HG02884 (cell line): Measurements from ENCODE around the gene FGF21.
"Not testable (repeated sequence)": the region's sequence is repeated elsewhere in the genome, so short reads cannot be mapped to it uniquely, and the experiment has no call there.

Experiments
- ATAC-seq: cut with Tn5 transposase; IDR thresholded peaks from one replicate; pipeline ENCODE4 v1.9.1; 2021; ENCODE audit warnings: mild to moderate bottlenecking, moderate library complexity; ENCODE audit not compliant: unreplicated experiment

FGF21 gene

GRCh38 chr19:48786422-48786821, 31.1 kb downstream of the FGF21 start:
- not testable (repeated sequence) for ATAC-seq

GRCh38 chr19:48787331-48787730, 32.0 kb downstream of the FGF21 start:
- ATAC-seq, result not testable (repeated sequence)

- no peak for ATAC-seq
Measured at GRCh38 chr19:48793271-48793670, 37.9 kb downstream of the FGF21 start.

- ATAC-seq, result no peak
Measured at GRCh38 chr19:48794291-48794690, 39.0 kb downstream of the FGF21 start.

- peak; percentile 91 for ATAC-seq
Measured at GRCh38 chr19:48795055-48795684, 39.8 kb downstream of the FGF21 start.

DNA sequence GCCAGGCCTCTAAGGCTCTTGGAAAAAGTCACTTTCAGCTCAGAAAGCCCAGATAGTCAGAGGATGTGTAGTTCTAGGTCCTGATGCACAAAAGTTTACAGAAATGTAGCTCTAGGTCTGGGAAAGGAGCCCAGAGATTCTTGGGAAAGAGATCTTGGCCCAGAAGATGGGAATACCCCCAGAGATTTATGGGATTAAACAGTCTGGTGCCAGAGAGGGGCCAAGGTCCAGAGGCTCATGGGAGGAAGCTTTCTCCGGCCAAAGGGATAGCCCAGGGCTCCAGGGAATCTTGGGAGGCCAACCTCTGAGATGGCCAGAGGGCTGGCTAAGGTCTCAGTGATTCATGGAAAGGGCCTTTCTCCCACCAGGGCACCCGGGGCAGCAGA, 40.4 kb downstream of the FGF21 start:
- no peak for ATAC-seq

DNA sequence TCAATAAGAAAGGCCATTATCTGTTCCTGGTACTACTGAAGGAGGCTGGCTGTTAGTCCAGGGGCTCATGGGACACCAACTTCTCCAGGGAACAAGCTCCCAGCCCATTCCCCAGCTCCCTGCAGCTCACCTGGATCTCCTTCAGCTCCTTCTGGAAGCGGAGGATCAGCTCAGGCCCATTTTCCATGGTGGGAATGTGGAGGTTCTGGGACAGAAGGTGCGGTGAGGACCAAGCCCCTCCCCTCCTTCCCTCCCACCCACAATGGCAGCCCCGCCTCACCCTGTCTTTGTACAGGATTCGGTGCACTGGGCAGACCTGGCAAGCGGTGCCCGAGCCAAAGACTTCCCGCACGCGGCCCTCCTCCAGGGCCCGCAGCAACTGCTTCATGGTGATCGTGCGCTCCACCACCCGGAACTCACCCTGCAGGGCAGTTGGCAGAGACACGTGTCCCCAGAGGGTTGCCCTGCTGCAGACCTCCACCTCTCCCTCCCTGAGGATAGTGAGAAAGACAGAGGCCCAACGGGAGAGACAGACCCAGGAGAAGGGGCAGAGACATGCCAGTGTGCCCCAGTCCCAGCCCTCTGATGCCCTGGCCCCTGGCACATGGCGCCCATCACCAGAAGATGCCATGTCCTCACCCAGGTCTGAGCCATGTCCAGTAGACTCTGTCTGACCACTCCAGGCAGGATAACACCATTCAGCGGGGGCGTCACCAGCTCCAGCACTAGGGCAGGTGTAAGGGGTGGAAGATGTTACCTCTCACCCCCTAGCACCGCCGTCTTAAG, 41.2 kb downstream of the FGF21 start:
- no peak for ATAC-seq

DNA sequence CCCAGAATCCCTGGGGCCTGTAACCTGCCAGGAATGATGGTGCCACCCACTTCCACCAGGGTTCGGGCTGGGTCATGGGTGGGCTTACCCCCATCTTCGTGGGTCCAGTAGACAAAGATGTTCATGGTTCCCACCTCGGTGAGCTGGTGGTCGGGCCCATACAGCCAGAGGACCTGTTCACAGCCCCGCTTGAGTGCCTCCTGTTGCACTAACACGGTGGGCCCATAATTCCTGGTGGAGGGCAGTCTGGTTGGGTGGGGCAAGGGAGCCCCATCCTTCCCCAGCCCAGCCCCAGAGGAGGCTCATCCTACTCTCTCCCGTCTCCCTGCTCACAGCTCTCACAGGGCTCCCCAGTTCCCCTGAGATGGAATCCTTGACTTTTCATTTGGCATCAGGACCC, 41.8 kb downstream of the FGF21 start:
- no peak for ATAC-seq

DNA sequence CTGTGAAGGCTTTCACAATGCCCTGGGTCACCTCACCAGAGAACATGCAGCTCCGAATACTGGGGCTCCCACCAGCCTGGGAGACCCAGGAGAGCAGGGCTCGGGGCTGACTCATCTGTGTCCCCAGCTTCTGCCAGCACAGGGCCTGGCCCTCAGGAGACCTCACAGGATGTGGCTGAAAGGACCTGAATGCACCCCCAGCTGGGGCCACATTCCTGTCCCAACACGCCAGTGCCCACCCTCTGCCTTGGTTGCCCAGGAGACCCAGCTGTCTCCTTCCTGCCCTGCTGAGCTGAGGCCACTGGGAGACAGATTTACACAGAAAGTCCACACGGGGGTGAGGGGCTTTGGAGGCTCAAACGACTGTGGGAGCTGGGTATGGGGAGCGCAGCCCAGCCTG, 43.6 kb downstream of the FGF21 start:
- no peak for ATAC-seq

- ATAC-seq, result no peak
Measured at GRCh38 chr19:48799358-48800300, 44.3 kb downstream of the FGF21 start.

GRCh38 chr19:48802623-48803022, 47.3 kb downstream of the FGF21 start:
- ATAC-seq, result no peak

DNA sequence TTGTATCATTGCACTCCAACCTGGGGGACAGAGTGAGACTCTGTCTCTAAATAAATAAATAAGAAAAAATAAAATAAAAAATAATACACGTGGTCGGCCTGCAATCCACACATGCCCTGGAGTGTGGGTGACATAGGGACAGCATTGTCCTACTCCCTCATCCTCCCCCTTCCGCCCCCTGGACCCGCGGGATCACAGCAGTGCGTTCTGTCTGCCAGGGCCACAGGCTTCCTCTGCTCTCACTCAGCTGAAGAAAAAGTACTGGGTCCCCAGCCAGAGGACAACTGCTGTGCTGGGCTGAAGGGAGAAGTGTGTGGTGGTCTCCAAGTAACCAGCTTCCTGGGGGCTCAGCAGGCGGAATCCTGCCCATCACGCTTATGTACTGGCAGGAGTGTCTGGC, 49.2 kb downstream of the FGF21 start:
- ATAC-seq, result no peak

GRCh38 chr19:48805452-48805851, 50.1 kb downstream of the FGF21 start:
- ATAC-seq, result no peak

- no peak for ATAC-seq
Measured at GRCh38 chr19:48806518-48806817, 51.1 kb downstream of the FGF21 start.

GRCh38 chr19:48806818-48807589, 51.7 kb downstream of the FGF21 start:
- no peak for ATAC-seq

DNA sequence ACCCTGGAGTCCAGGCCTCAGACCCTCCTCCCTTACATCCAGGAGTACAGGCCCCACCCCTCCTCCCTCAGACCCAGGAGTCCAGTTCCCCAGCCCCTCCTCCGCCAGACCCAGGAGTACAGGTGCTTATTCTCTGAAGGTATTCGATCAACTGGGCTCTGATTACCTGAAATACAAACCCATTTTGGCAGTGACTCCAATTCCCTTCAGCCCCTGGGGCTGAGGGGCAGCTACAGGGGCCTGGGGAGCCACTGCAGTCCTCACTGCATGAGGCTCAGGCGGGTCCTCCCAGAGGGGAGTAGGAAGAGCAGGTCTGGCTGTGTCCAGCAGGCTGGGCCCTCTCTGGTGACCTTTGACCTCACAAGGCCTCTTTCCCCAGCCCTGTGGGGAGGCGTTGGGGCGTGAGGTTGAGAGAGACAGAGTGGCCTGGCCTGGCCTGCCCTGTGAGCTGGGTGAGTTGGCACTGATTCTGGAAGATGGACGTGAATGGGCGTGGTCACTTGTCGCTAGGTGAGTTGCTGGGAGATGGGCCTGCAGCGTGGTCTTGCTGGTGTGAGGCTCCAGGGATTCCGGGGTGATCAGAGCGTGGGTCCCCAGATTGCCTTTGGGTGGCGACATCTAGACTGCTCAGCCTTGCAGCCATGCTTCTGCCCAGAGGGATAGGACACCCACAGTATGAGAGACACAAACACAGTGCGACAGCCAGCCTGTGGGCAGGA, 52.4 kb downstream of the FGF21 start:
- no peak for ATAC-seq
